K562 (cell line): ENCODE data around the gene PYGM. TPM values are rescaled to one million over a fixed set of nuclear protein-coding genes. Genes with fewer than 3 reads are reported as not detected.

ENCODE experiments used
- ATAC-seq: fragments of 200-7000 bp; cut with Tn5 transposase; 3 replicates; pipeline ENCODE4 v1.9.1; 2020; ENCODE audit warnings: moderate library complexity
- BruUV-seq: library from RNA; stranded (reverse); fragments of 400-500 nt; replicated peaks from 2 replicates; lab custom pipeline; 2021; lab: Mats Ljungman, UMichigan
- CTCF ChIA-PET: fragments of 300-600 bp; formaldehyde crosslinking; extraction: SDS; loops from one replicate; lab custom pipeline; 2021; ENCODE audit warnings: low intra/inter-chr PET ratio; lab: Yijun Ruan, JAX
- POLR2A ChIA-PET: fragments of 300-600, 350-650 bp; sonication (Branson Sonifier 250); formaldehyde crosslinking; extraction: SDS; loops from one replicate; lab custom pipeline; 2021; ENCODE audit warnings: antibody characterized with exemption, inconsistent platforms; lab: Yijun Ruan, JAX
- DNase-seq, 4 experiments: peaks; one replicate each; pipeline versions ENCODE4 v3.0.0 to v3.0.0-alpha.2; 2011 to 2018; ENCODE audit warnings: low spot score in 3 of 4, mixed read lengths in 3 of 4; ENCODE audit errors: extremely low read depth in 1 of 4
- FAIRE-seq: peaks from 2 replicates; lab custom pipeline; 2011; peaks lifted over from hg19 to GRCh38; lab: Jason Lieb, UNC
- H2AFZ ChIP-seq: 2 replicates; pipeline ENCODE4 v1.6.0; 2011; ENCODE audit warnings: low read depth, low read length, control low read depth, inconsistent platforms
- H3K27ac ChIP-seq: fragments of 200-600 bp; 3 replicates; pipeline ENCODE4 v1.8.0; 2011; ENCODE audit warnings: low read depth, mild to moderate bottlenecking, control low read depth, inconsistent platforms, low read length, moderate library complexity, mixed read lengths; ENCODE audit errors: extremely low read depth
- H3K27me3 ChIP-seq, 2 experiments: fragments of 300-600 bp in 1 of 2; 2 replicates in 1 of 2; 3 replicates in 1 of 2; pipeline versions ENCODE4 v1.6.0 to v1.8.0; 2011; ENCODE audit warnings: inconsistent platforms in 2 of 2, low read length in 2 of 2, mild to moderate bottlenecking in 1 of 2, mixed read lengths in 1 of 2, moderate library complexity in 1 of 2; ENCODE audit not compliant: control insufficient read depth in 2 of 2, insufficient read depth in 2 of 2
- H3K36me3 ChIP-seq: fragments of 300-600 bp; 3 replicates; pipeline ENCODE4 v1.8.0; 2011; ENCODE audit warnings: mild to moderate bottlenecking, low read length, inconsistent platforms; ENCODE audit not compliant: control insufficient read depth, insufficient read depth
- H3K4me1 ChIP-seq, 2 experiments: fragments of 200-600 bp in 1 of 2; replicated peaks in 1 of 2; 2 replicates in 1 of 2; 3 replicates in 1 of 2; pipeline versions ENCODE4 v1.5.1 to v1.8.0; 2011; ENCODE audit warnings: inconsistent platforms in 2 of 2, low read length in 2 of 2, mild to moderate bottlenecking in 1 of 2, mixed read lengths in 1 of 2, moderate library complexity in 1 of 2; ENCODE audit not compliant: control insufficient read depth in 2 of 2, insufficient read depth in 2 of 2
- H3K4me2 ChIP-seq: 2 replicates; pipeline ENCODE4 v1.6.1; 2011; ENCODE audit warnings: low read length, control low read depth, inconsistent platforms, mixed read lengths; ENCODE audit not compliant: insufficient read depth
- H3K4me3 ChIP-seq: fragments of 200-600 bp; sonication (generic), shearing (Covaris generic); 2 replicates; pipeline ENCODE4 v1.5.1; 2016; ENCODE audit warnings: control low read depth, inconsistent platforms
- H3K79me2 ChIP-seq: fragments of 200-600 bp; 3 replicates; pipeline ENCODE4 v1.8.0; 2011; ENCODE audit warnings: low read length, inconsistent platforms; ENCODE audit not compliant: control insufficient read depth, insufficient read depth
- H3K9ac ChIP-seq, 2 experiments: 2 replicates each; pipeline versions ENCODE4 v1.6.0 to v1.6.1; 2011; ENCODE audit warnings: low read depth in 2 of 2, low read length in 2 of 2, control low read depth in 1 of 2, inconsistent platforms in 1 of 2, mild to moderate bottlenecking in 1 of 2, mixed read lengths in 1 of 2; ENCODE audit not compliant: insufficient read depth in 1 of 2
- H3K9me1 ChIP-seq: one replicate; pipeline ENCODE4 v1.6.0; 2011; ENCODE audit warnings: inconsistent platforms, mild to moderate bottlenecking, low read length, moderate library complexity; ENCODE audit not compliant: control insufficient read depth, insufficient read depth
- H3K9me3 ChIP-seq: replicated peaks from 2 replicates; pipeline ENCODE4 v1.5.1; 2011; ENCODE audit warnings: low read depth, low read length, inconsistent platforms; ENCODE audit not compliant: control insufficient read depth, insufficient read depth
- H4K20me1 ChIP-seq: replicated peaks from 2 replicates; pipeline ENCODE4 v1.6.1; 2011; ENCODE audit warnings: low read length, inconsistent platforms, mixed read lengths; ENCODE audit not compliant: control insufficient read depth, insufficient read depth
- ZNF143 ChIP-seq: sonication (generic); formaldehyde crosslinking; IDR thresholded peaks from 2 replicates; pipeline ENCODE4 v1.9.0; 2022; ENCODE audit warnings: mild to moderate bottlenecking, missing genetic modification reagents
- ZNF695 ChIP-seq: fragments of 450-650 bp; formaldehyde crosslinking; IDR thresholded peaks from 2 replicates; pipeline ENCODE4 v1.4.0; 2020; ENCODE audit warnings: mild to moderate bottlenecking, moderate library complexity
- WGBS: fragments of 100-300 bp; shearing (Covaris generic); methylation state at CpG from one replicate; pipeline ENCODE4 v1.1.6; 2016; ENCODE audit warnings: low coverage, mixed read lengths; ENCODE audit not compliant: insufficient coverage; ENCODE audit errors: missing lambda C conversion rate; 5-methylcytosine and 5-hydroxymethylcytosine counted together
- in situ Hi-C: fragments of 300-500 bp; cut with MboI; formaldehyde crosslinking; loops from 4 replicates; pipeline ENCODE4 v1.15.0; 2018; ENCODE audit warnings: inconsistent platforms, mixed read lengths
- intact Hi-C: fragments of 100-400 bp; cut with micrococcal nuclease; formaldehyde crosslinking; loops from 2 replicates; pipeline ENCODE4 v1.14.2; 2022
- polyA plus RNA-seq, 8 experiments: library from polyadenylated mRNA; depleted of rRNA in 4 of 8; stranded (reverse) in 5 of 8; unstranded in 3 of 8; fragments of >200 nt; fragmentation: Nextera tagmentation in 2 of 8; fragmentation: Illumina TruSeq in 1 of 8; extraction: Ambion mirVana in 2 of 8; extraction: Trizol in 1 of 8; gene quantifications; 2 replicates each; pipeline versions ENCODE4 v1.2.1 to v1.2.3, GENCODE V29; 2011 to 2014; ENCODE audit warnings: inconsistent platforms in 1 of 8, missing spikeins in 1 of 8
- total RNA-seq, 7 experiments: library from RNA; depleted of rRNA in 6 of 7; stranded (reverse); fragments of >200 nt in 6 of 7; fragmentation: Illumina TruSeq in 2 of 7; extraction: Trizol in 2 of 7; gene quantifications; 2 replicates each; pipeline versions ENCODE4 v1.2.1 to v1.2.3, GENCODE V29; 2011 to 2021; ENCODE audit warnings: low replicate concordance in 1 of 7
- TF ChIP-seq, protein P1 (sequence below): sonication (generic); formaldehyde crosslinking; IDR thresholded peaks from 2 replicates; pipeline ENCODE4 v1.9.0; 2022; ENCODE audit warnings: mild to moderate bottlenecking, missing genetic modification reagents

The PYGM gene
- total and polyA plus RNA-seq, 9 of the 15 experiments (the other 6 are each of a cell fraction or from before 2014, with no cell fraction given): 0.07 to 1.5 (median 0.68) TPM

DNA sequence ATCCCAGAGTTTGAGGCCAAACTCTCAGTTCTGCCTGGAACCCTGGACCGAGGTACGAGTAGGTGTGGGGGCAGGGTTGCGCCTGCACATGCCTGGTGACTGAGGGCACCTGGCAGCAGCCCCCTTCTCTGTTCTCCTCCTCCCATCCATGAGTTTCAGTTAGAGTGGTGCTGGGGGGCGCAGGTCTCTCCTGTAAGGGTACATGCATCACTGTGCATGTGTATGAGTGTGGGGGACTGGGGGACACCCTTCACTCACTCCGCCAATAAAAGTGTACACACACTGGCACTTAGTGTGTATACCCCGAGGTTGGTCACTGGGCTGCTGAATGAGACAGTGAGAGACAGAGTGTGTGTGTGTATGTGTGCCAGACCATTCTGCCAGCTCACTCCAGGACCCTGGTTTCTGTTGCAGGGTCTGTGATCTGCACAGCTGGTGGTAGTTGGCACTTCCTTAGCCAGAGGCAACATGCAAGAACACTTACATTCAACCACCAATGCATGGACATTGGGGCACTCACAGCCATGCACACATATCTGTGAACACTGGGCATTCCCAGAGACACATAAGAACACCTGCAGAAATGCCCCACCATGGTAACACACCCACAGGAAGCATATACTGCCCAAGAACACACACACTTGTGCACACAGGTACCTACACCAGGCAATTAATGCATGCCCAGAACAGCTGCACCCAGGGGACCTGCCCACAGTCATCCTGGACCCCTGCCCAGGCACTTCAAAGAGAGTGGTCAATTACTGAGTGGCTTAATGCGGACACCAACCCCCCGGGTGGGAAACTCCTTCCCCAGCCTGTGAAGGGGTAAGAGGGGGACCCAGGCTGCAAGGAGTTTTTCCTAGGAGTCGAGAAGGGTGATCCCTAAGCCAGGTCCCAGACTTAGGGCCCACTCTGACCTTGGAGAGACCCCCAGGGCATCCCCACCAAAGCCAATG is 35.6 kb downstream of the PYGM start:
- Histone ChIP-seq H3K9ac (peak overlapping the region in 1 of 2 experiments; percentile 85; a peak in 1 of 4 replicates), H3K79me2 (no peaks in the 10 kb centered on the region), H3K4me2 (no peak overlapping the region), H4K20me1 (peaks cover 10% of the 10 kb centered on the region), H3K9me3 (no peaks in the 10 kb centered on the region), H3K4me3 (no peak overlapping the region), H3K27me3 (peaks cover 4 to 22% of the 10 kb centered on the region in 2 experiments; a peak in 4 of 5 replicates), H3K4me1 (peaks cover 0 to 25% of the 10 kb centered on the region in 2 experiments; a peak in 3 of 5 replicates), H3K9me1 (no peaks in the 10 kb centered on the region), H3K27ac (no peak overlapping the region), H3K36me3 (no peaks in the 10 kb centered on the region), H2AFZ (no peak overlapping the region)
- WGBS: 23% methylated on average over 9 of the region's 9 CpGs
- TF ChIP-seq, protein P1, sequence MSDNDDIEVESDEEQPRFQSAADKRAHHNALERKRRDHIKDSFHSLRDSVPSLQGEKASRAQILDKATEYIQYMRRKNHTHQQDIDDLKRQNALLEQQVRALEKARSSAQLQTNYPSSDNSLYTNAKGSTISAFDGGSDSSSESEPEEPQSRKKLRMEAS (CRISPR knock-in tag): peak; percentile 33; the same call in 1 of the 2 replicates
- TF ChIP-seq ZNF695 (CRISPR knock-in tag) (no peak), ZNF143 (CRISPR knock-in tag) (0 out of 2 replicates have a peak, but pooled peaks have one; percentile 12)
- ATAC-seq: no peak
- no TSS peak for BruUV-seq
- in situ Hi-C loops (no loop called here), intact Hi-C loops (loop anchor here (1.0 to 10.0 kb wide), 2 partner anchors 36 to 69 kb away; no protein-coding TSS in a partner anchor)
- DNase-seq: no peak
- FAIRE-seq: no peak
- POLR2A ChIA-PET: interaction anchor here (0.6 kb wide), 1 partner anchor 13 kb away, joined by 3 read pairs; no protein-coding TSS in a partner anchor
- CTCF ChIA-PET: interaction anchor here (0.6 to 1.1 kb wide), 4 partner anchors 35 to 311 kb away, joined by 3 to 4 read pairs (median 3); no protein-coding TSS in a partner anchor
